SU-DHL-6 (cell line): ENCODE measurements around the gene SLC44A1.

Experiments used
- H2AFZ ChIP-seq: fragments of 200-600 bp; sonication (generic); 2 replicates; pipeline ENCODE4 v1.6.1; 2014; ENCODE audit warnings: low read depth, mild to moderate bottlenecking, moderate library complexity, mixed read lengths, antibody characterized with exemption, low read length; ENCODE audit not compliant: severe bottlenecking
- H3F3A ChIP-seq: fragments of 200-600 bp; shearing (Covaris generic); 2 replicates; pipeline ENCODE4 v1.6.0; 2016; ENCODE audit warnings: antibody characterized with exemption, mild to moderate bottlenecking; ENCODE audit not compliant: insufficient read depth
- H3K27ac ChIP-seq: fragments of 200-600 bp; sonication (generic); 2 replicates; pipeline ENCODE4 v1.5.1; 2016; ENCODE audit warnings: low read depth, mild to moderate bottlenecking, low read length, moderate library complexity, mixed read lengths
- H3K27me3 ChIP-seq: fragments of 200-600 bp; sonication (generic), shearing (Covaris generic); 2 replicates; pipeline ENCODE4 v1.6.0; 2014; ENCODE audit warnings: mild to moderate bottlenecking, low read length
- H3K36me3 ChIP-seq: fragments of 200-600 bp; sonication (generic); 2 replicates; pipeline ENCODE4 v1.6.1; 2014; ENCODE audit warnings: mild to moderate bottlenecking, low read length, mixed read lengths
- H3K4me2 ChIP-seq: fragments of 300-600, 200-600 bp; shearing (Covaris generic), sonication (generic); 2 replicates; pipeline ENCODE4 v1.6.0; 2014; ENCODE audit warnings: low read length, low read depth, mild to moderate bottlenecking; ENCODE audit not compliant: poor library complexity, severe bottlenecking
- H3K4me3 ChIP-seq: fragments of 200-600 bp; sonication (generic); 2 replicates; pipeline ENCODE4 v1.5.1; 2014; ENCODE audit warnings: antibody characterized with exemption, low read length, mild to moderate bottlenecking, mixed read lengths; ENCODE audit not compliant: insufficient read depth, poor library complexity, severe bottlenecking
- H3K79me2 ChIP-seq: fragments of 200-600 bp; sonication (generic); 2 replicates; pipeline ENCODE4 v1.6.1; 2014; ENCODE audit warnings: mild to moderate bottlenecking, low read length, moderate library complexity; ENCODE audit not compliant: insufficient read depth
- H3K9ac ChIP-seq: fragments of 200-600 bp; sonication (generic); 2 replicates; pipeline ENCODE4 v1.7.0; 2014; ENCODE audit warnings: mild to moderate bottlenecking, low read length
- H3K9me2 ChIP-seq: fragments of 200-600 bp; sonication (generic); replicated peaks from 2 replicates; pipeline ENCODE4 v1.6.1; 2014; ENCODE audit warnings: low read length; ENCODE audit not compliant: insufficient read depth
- H3K9me3 ChIP-seq: fragments of 200-600 bp; sonication (generic); 2 replicates; pipeline ENCODE4 v1.6.1; 2014; ENCODE audit warnings: low read length, mixed read lengths; ENCODE audit not compliant: insufficient read depth
- H4K20me1 ChIP-seq: fragments of 200-600 bp; sonication (generic); 2 replicates; pipeline ENCODE4 v1.6.1; 2014; ENCODE audit warnings: low read depth, mild to moderate bottlenecking, antibody characterized with exemption, low read length, moderate library complexity, mixed read lengths
- CTCF ChIP-seq: fragments of 200-600 bp; sonication (generic); IDR thresholded peaks from one replicate; pipeline ENCODE4 v1.5.1; 2017; ENCODE audit warnings: antibody characterized with exemption, mild to moderate bottlenecking, low read length, moderate library complexity; ENCODE audit not compliant: insufficient read depth, poor library complexity, severe bottlenecking
- EZH2phosphoT487 ChIP-seq: fragments of 200-600 bp; sonication (generic), shearing (Covaris generic); conservative IDR thresholded peaks from 2 replicates; pipeline ENCODE4 v1.6.1; 2018; ENCODE audit warnings: mild to moderate bottlenecking, antibody characterized with exemption, low read length, moderate library complexity, mixed read lengths

Gene SLC44A1

DNA sequence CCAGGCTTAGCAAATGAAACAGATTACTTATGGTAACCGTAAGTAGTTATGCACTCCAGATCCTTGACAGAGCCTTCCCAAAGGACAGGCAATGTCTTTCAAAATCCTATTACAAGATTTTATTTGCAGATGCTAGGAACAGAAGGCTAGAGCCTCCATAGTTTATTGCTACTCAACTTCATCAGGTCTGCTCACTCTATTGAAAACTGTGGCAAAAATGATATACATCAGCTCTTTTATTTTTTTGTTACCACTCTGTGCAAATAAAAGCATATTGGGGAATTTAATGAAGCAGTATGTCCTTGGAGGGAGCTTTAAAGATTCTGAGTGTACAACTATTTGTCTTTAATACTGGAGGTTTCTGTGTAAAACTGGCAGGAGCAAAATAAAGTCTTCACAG is 46.5 kb downstream of the SLC44A1 start:
- Histone ChIP-seq H3K9me2 (no peaks in the 10 kb centered on the region), H3K36me3 (no peaks in the 10 kb centered on the region), H3K9ac (no peak overlapping the region), H3K4me2 (no peak overlapping the region), H3K9me3 (no peaks in the 10 kb centered on the region), H4K20me1 (no peaks in the 10 kb centered on the region; the same call in 1 of the 2 replicates), H3K27ac (no peak overlapping the region), H3K27me3 (no peaks in the 10 kb centered on the region), H3K79me2 (no peaks in the 10 kb centered on the region), H3F3A (no peaks in the 10 kb centered on the region), H2AFZ (no peak overlapping the region), H3K4me3 (no peak overlapping the region)
- no peak for TF ChIP-seq EZH2phosphoT487
- TF ChIP-seq CTCF, result no peak

DNA sequence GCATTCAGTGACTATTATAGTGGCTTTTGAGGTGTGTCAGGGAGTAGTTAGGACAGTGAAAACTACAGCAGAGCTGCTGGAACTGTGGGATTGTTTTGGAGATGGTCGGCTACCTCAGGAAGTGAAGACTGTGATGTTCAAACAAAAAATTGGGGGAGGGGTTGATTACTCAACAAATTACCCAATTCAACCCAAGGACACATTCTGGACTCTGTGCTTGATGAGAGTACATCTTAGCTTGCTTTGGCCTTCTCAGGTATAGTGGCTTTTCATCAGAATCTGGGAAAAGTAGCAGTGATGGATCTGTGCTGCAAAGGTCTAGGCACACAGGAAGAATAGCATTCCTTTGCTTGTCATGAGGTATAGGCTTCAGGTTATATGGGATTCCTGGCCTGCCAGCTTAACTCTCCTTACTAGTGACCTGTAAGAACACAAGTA is 47.0 kb downstream of the SLC44A1 start:
- Histone ChIP-seq H3K9me3 (no peaks in the 10 kb centered on the region), H4K20me1 (no peaks in the 10 kb centered on the region; the same call in 1 of the 2 replicates), H3K4me3 (no peak overlapping the region), H3K27ac (no peak overlapping the region), H3K27me3 (no peaks in the 10 kb centered on the region), H3F3A (no peaks in the 10 kb centered on the region), H2AFZ (no peak overlapping the region), H3K36me3 (no peaks in the 10 kb centered on the region), H3K9me2 (no peaks in the 10 kb centered on the region), H3K9ac (no peak overlapping the region), H3K79me2 (no peaks in the 10 kb centered on the region), H3K4me2 (no peak overlapping the region)
- TF ChIP-seq EZH2phosphoT487 (no peak), CTCF (no peak)

- Histone ChIP-seq H4K20me1 (no peaks in the 10 kb centered on the region; the same call in 1 of the 2 replicates), H3K9ac (no peak overlapping the region), H3F3A (no peaks in the 10 kb centered on the region), H3K4me3 (no peak overlapping the region), H3K9me3 (no peaks in the 10 kb centered on the region), H3K9me2 (no peaks in the 10 kb centered on the region), H3K79me2 (no peaks in the 10 kb centered on the region), H3K27ac (no peak overlapping the region), H2AFZ (no peak overlapping the region), H3K27me3 (no peaks in the 10 kb centered on the region), H3K36me3 (no peaks in the 10 kb centered on the region), H3K4me2 (no peak overlapping the region)
- TF ChIP-seq CTCF, result no peak
- TF ChIP-seq EZH2phosphoT487, result no peak
Measured at GRCh38 chr9:105291938-105292337, 47.5 kb downstream of the SLC44A1 start.
